ENCODE measurements around the gene C20orf202.

The C20orf202 gene

DNA sequence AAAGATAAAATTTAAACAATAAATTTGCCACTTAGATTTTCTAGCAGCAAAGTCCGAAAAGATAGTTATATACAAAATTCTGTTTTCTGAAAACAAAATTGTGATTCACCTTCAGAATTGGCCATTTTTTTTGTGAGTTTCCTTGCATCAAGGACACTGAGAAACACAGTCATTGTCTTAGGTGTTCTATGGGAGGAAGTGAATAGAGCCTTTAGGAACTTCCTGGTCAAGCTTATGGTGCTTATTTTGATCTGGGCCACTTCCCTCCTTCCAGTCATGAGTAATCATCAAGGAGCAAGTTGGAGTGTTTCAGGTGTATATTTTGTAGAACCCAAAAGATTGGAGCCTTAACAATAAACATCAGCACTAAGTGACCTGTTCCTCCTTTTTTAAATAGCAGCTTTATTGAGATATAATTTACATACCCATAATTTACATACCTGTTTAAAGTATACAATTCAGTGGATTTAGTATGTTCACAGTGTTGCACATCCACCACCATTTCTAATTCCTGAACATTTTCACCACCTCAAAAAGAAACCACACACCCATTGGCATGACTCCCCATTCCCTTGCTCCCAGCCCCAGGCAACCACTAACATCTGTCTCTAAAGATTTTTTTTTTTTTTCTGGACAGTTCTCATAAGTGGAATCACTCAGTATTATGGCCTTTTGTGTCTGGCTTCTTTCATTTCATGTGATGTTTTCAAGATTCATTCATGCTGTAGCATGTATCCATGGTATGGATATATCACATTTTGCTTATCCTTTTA is 36.1 kb upstream of the C20orf202 start:
- no peak for TF ChIP-seq ZNF274 (IDR thresholded peaks at IDR 0.05; ENCODE audit: low read length)
- no peak for TF ChIP-seq ZNF274 (tag by site-specific recombination; IDR thresholded peaks at IDR 0.05; ENCODE audit: borderline replicate concordance)
- TF ChIP-seq ZNF341 (tag by site-specific recombination; IDR thresholded peaks at IDR 0.05; ENCODE audit: low read depth) = no peak
- TF ChIP-seq ZNF792 (tag by site-specific recombination; IDR thresholded peaks at IDR 0.05) = no peak
- TF ChIP-seq ZNF266 (tag by site-specific recombination; IDR thresholded peaks at IDR 0.05; ENCODE audit: low read depth) = no peak
- no peak for TF ChIP-seq SCRT1 (tag by site-specific recombination; IDR thresholded peaks at IDR 0.05; ENCODE audit: borderline replicate concordance)
- TF ChIP-seq ZBTB7A (tag by site-specific recombination; IDR thresholded peaks at IDR 0.05; ENCODE audit: low read depth) = no peak
- Histone ChIP-seq H3K4me1 (ENCODE audit: control insufficient read depth, insufficient read depth, low read length) (no peaks in the 10 kb centered on the region), H3K9me3 (ENCODE audit: control insufficient read depth, insufficient read depth, low read depth, low read length) (no peaks in the 10 kb centered on the region), H3K27ac (ENCODE audit: extremely low read depth, low read depth, low read length) (no peak overlapping the region), H3K4me3 (ENCODE audit: low read depth, low read length) (no peak overlapping the region), H3K36me3 (ENCODE audit: control insufficient read depth in 2 of 2, insufficient read depth in 1 of 2, low read length in 2 of 2) (peaks cover 30 to 89% of the 10 kb centered on the region in 2 experiments)
- CTCF ChIA-PET = no interaction called here
- POLR2A ChIA-PET = interaction anchor here (0.7 kb wide), 1 partner anchor 933 kb away, joined by 3 read pairs; no protein-coding TSS in a partner anchor

DNA sequence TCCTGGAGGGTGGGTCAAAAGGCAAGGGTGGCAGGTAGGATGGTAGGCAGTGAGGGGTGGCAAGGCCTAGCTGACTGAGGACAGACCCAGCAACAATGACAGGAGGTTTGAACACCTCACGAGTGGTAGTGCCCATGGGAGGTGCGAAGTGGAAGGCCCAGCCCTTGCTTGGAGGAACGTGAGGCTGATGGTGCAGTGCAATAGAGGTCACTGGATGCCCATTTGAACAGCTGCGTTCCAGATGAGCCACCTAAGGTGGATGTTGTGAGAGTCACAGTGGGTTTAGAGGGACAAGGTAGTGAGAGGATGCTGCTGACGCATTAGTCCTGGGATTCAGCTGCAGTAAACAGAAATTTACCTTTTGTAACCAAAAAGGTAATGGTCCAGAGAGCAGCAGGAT is 34.0 kb upstream of the C20orf202 start:
- Histone ChIP-seq H3K9me3 (ENCODE audit: control insufficient read depth, insufficient read depth, low read depth, low read length) (no peaks in the 10 kb centered on the region), H3K36me3 (ENCODE audit: control insufficient read depth in 2 of 2, insufficient read depth in 1 of 2, low read length in 2 of 2) (peaks cover 30 to 71% of the 10 kb centered on the region in 2 experiments), H3K4me3 (ENCODE audit: low read depth, low read length) (no peak overlapping the region), H3K4me1 (ENCODE audit: control insufficient read depth, insufficient read depth, low read length) (no peaks in the 10 kb centered on the region), H3K27ac (ENCODE audit: extremely low read depth, low read depth, low read length) (no peak overlapping the region)
- CTCF ChIA-PET = no interaction called here
- POLR2A ChIA-PET = no interaction called here
- TF ChIP-seq, protein P1, sequence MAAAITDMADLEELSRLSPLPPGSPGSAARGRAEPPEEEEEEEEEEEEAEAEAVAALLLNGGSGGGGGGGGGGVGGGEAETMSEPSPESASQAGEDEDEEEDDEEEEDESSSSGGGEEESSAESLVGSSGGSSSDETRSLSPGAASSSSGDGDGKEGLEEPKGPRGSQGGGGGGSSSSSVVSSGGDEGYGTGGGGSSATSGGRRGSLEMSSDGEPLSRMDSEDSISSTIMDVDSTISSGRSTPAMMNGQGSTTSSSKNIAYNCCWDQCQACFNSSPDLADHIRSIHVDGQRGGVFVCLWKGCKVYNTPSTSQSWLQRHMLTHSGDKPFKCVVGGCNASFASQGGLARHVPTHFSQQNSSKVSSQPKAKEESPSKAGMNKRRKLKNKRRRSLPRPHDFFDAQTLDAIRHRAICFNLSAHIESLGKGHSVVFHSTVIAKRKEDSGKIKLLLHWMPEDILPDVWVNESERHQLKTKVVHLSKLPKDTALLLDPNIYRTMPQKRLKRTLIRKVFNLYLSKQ (tag by site-specific recombination; IDR thresholded peaks at IDR 0.05; ENCODE audit: borderline replicate concordance) = no peak
- TF ChIP-seq ZNF555 (tag by site-specific recombination; conservative IDR thresholded peaks at IDR 0.05) (no peak), ZNF10 (tag by site-specific recombination; IDR thresholded peaks at IDR 0.05) (no peak), HOXA7 (CRISPR knock-in tag; IDR thresholded peaks at IDR 0.05; ENCODE audit: borderline replicate concordance) (no peak), ZNF624 (tag by site-specific recombination; IDR thresholded peaks at IDR 0.05) (no peak), ZNF600 (tag by site-specific recombination; IDR thresholded peaks at IDR 0.05) (no peak), ZFP69B (tag by site-specific recombination; IDR thresholded peaks at IDR 0.05) (no peak), ZNF140 (tag by site-specific recombination; IDR thresholded peaks at IDR 0.05) (no peak), ZNF791 (tag by site-specific recombination; IDR thresholded peaks at IDR 0.05) (no peak), ZNF239 (tag by site-specific recombination; IDR thresholded peaks at IDR 0.05) (no peak), ZNF416 (tag by site-specific recombination; IDR thresholded peaks at IDR 0.05) (no peak), ZNF747 (tag by site-specific recombination; IDR thresholded peaks at IDR 0.05) (no peak), ZNF658 (tag by site-specific recombination; IDR thresholded peaks at IDR 0.05) (no peak), ZNF19 (tag by site-specific recombination; IDR thresholded peaks at IDR 0.05; ENCODE audit: low read depth) (no peak)

DNA sequence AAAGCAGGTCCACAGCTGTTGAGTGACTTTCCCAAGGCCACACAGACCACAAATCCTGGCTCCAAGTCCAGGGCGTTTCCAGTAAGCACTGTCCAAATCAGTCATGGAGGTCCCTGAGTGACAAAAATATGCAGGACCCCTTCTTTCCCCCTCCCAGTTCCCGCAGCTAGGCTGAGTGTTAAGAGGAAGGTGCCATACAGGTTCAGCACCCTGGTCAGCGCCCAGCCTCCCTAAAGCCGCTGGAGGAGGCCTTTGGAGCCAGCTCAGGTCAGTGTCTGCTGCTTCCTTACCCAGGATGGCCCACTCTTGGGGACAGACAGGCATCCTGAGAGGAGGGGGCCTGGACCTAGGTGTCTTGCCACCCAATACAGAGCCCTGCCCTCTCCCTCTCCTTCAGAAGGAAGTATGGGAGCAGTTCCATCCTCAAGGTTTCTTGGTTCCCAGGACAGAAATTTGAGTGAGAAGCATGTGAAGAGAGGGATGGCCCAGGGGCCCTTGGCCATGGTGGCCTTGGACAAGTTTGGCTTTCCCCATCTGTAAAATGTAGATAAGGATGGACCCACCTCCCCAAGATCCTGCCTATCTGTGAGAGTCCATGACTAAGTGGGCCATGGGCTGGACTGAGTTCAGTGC is 31.7 kb upstream of the C20orf202 start:
- ChIA-PET CTCF (interaction anchor here (1.4 kb wide), 1 partner anchor 14 kb away, joined by 4 read pairs; no protein-coding TSS in a partner anchor), POLR2A (interaction anchor here (1.1 kb wide), 1 partner anchor 13 kb away, joined by 3 read pairs; no protein-coding TSS in a partner anchor)
- Histone ChIP-seq H3K4me1 (ENCODE audit: control insufficient read depth, insufficient read depth, low read length) (no peaks in the 10 kb centered on the region), H3K36me3 (ENCODE audit: control insufficient read depth in 2 of 2, insufficient read depth in 1 of 2, low read length in 2 of 2) (peaks cover 20 to 51% of the 10 kb centered on the region in 2 experiments), H3K9me3 (ENCODE audit: control insufficient read depth, insufficient read depth, low read depth, low read length) (no peaks in the 10 kb centered on the region), H3K4me3 (ENCODE audit: low read depth, low read length) (no peak overlapping the region), H3K27ac (ENCODE audit: extremely low read depth, low read depth, low read length) (no peak overlapping the region)
- TF ChIP-seq MZF1 (tag by site-specific recombination; IDR thresholded peaks at IDR 0.05; ENCODE audit: borderline replicate concordance) = no peak
- TF ChIP-seq, protein P2, sequence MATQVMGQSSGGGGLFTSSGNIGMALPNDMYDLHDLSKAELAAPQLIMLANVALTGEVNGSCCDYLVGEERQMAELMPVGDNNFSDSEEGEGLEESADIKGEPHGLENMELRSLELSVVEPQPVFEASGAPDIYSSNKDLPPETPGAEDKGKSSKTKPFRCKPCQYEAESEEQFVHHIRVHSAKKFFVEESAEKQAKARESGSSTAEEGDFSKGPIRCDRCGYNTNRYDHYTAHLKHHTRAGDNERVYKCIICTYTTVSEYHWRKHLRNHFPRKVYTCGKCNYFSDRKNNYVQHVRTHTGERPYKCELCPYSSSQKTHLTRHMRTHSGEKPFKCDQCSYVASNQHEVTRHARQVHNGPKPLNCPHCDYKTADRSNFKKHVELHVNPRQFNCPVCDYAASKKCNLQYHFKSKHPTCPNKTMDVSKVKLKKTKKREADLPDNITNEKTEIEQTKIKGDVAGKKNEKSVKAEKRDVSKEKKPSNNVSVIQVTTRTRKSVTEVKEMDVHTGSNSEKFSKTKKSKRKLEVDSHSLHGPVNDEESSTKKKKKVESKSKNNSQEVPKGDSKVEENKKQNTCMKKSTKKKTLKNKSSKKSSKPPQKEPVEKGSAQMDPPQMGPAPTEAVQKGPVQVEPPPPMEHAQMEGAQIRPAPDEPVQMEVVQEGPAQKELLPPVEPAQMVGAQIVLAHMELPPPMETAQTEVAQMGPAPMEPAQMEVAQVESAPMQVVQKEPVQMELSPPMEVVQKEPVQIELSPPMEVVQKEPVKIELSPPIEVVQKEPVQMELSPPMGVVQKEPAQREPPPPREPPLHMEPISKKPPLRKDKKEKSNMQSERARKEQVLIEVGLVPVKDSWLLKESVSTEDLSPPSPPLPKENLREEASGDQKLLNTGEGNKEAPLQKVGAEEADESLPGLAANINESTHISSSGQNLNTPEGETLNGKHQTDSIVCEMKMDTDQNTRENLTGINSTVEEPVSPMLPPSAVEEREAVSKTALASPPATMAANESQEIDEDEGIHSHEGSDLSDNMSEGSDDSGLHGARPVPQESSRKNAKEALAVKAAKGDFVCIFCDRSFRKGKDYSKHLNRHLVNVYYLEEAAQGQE (tag by site-specific recombination; IDR thresholded peaks at IDR 0.05) = peak; percentile 96

All from HEK293 (cell line).